ENCODE measurements around the gene ARHGAP33.
A peak's percentile ranks its signal among the peaks of the same experiment; 100 is the strongest.
"Not testable (repeated sequence)": the region's sequence is repeated elsewhere in the genome, so short reads cannot be mapped to it uniquely, and the experiment has no call there.

Gene ARHGAP33

DNA sequence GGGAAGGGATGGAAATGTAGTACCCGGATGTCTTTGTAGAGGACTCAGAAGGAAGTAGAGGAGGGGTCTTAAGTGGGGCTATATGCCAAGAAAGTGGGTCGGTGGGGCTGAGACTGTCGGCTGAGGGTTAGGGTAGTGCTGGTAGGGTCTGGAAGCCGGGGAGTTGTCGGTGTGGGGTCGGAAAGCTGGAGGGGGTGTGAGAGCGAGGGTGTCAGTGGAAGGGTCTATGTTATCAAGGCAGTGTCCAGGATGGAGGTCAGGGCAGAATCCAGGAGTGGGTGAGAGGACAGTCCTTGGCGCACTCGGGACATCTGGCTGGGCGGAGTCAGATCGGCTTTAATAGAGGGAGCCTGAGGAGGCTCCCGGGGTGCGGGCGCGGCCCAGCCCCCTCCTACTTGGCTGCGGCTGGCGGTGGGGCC is 20.2 kb upstream of the ARHGAP33 start:
- DNase-seq (ENCODE audit: low read depth): no peak

GRCh38 chr19:35755550-35756376 is 19.6 kb upstream of the ARHGAP33 start:
- DNase-seq (ENCODE audit: low read depth): peak; percentile 93

DNA sequence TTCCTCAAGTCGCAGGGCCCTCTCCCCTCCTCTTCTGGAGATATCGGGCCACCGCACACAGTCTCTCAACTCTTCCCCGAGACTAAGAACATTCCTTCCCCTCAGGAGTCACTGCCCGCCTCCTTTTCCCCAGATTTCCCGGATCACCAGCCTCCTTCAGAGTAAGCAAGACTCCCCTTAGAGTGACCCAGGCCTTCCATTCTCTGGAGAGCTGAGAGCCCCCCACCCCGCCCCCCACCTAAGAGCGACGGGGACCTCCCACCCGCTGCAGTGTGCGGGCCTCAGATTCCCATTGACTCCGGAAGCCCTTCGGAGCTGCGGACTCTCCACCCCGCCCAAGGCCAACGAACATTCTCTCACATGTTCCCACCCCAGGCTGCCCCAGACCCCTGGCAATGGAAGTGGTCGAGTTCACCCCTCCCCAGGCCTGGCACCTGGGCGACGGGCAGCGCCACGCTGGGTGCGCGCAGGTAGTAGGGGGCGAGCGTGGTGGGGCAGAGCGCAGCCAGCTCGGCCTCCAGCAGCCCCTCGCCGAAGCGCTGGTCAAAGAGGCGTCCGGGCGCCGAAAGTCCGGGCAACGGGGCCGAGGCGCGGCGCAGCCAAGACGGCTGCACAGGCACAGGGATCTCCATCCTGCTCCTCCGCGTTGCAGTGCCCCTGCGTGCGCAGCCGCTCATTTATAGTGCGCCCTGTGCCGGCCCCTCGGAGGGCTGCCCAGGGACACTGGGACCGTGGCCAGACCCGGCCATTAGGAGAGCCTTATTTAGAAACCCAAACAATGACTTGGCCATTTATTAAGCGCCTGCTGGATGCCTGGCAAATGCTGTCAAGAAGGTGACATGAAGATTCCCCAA is 18.8 kb upstream of the ARHGAP33 start, which contains the start of gene HSPB6:
Gene HSPB6, minus strand, starts transcription at position 653 of the 854 bp plus-strand sequence. Its CDS starts 21 bp downstream, at position 632.
- peak; percentile 79 for DNase-seq (ENCODE audit: low read depth)

- DNase-seq (ENCODE audit: low read depth): peak; percentile 92
Measured at GRCh38 chr19:35757231-35757748, 18.1 kb upstream of the ARHGAP33 start.

- peak; percentile 100 for DNase-seq (ENCODE audit: low read depth)
Measured at GRCh38 chr19:35757749-35758608, 17.4 kb upstream of the ARHGAP33 start, which contains the start of gene PROSER3. TSS of gene PROSER3 (plus strand) at chr19:35758176. CDS start at chr19:35758216, 40 bp downstream.

- no peak for DNase-seq (ENCODE audit: low read depth)
Measured at GRCh38 chr19:35759697-35760096, 15.7 kb upstream of the ARHGAP33 start.

GRCh38 chr19:35760711-35761349 is 14.5 kb upstream of the ARHGAP33 start:
- peak; percentile 12 for DNase-seq (ENCODE audit: low read depth)

DNA sequence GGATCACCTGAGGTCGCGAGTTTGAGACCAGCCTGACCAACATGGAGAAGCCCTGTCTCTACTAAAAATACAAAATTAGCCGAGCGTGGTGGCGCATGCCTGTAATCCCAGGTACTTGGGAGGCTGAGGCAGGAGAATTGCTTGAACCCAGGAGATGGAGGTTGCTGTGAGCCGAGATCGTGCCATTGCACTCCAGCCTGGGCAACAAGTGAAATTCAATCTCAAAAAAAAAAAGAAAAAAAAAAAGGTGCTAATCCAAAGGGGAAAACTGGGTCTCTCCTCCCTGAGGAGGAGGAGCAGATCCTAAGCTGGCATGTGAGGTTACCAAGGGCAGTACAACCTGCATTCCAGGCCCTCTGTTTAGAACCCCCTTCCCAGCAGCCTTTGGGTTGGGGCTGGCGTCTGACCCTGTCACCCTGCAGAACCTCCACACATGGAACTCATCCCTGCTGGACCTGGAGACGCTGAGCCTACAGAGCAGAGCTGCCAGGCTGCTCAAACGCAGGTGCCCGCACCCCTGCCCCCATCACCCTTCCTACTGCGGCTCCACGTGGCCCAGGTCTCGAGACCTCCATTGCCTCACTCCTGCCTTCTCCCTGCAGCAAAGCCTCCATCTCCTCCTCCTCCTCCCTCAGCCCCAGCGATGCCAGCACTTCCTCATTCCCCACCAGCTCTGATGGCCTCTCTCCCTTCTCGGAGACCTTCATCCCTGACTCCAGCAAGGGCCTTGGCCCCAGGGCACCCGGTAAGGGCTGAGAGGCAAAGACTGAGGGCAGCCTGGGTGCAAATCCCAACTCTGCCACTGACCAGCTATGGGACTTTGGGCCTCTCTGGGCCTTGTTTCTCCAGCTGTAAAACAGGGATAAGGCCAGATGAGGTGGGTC is 10.7 kb upstream of the ARHGAP33 start:
- DNase-seq (ENCODE audit: low read depth): no peak

- DNase-seq (ENCODE audit: low read depth): no peak
Measured at GRCh38 chr19:35766571-35767104, 8.7 kb upstream of the ARHGAP33 start.

- no peak for DNase-seq (ENCODE audit: low read depth)
Measured at GRCh38 chr19:35767288-35768081, 7.9 kb upstream of the ARHGAP33 start.

DNA sequence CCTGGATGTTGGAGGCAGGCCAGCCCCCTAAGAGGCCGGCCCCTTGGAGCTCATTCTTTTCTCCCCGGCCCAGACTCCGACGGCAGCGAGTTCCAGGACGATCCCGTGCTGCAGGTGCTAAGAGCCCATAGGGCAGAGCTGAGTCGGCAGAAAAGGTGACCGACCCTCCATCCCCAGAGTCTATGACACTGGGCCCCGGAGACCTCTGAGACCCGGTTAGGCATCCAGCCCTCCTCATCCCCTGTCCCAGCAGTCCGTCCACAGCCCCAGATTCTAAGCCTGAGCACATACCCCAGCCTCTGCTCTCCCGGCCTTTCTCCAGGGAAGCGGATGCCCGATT is 7.3 kb upstream of the ARHGAP33 start:
- DNase-seq (ENCODE audit: low read depth): no peak

- DNase-seq (ENCODE audit: low read depth): not testable (repeated sequence)
Measured at GRCh38 chr19:35772362-35772761, 3.0 kb upstream of the ARHGAP33 start.

- no peak for DNase-seq (ENCODE audit: low read depth)
Measured at GRCh38 chr19:35773020-35773806, 2.2 kb upstream of the ARHGAP33 start.

GRCh38 chr19:35774274-35775045 is 904 bp upstream of the ARHGAP33 start:
- DNase-seq (ENCODE audit: low read depth): no peak

GRCh38 chr19:35775046-35775297 is 392 bp upstream of the ARHGAP33 start:
- DNase-seq (ENCODE audit: low read depth): no peak

DNA sequence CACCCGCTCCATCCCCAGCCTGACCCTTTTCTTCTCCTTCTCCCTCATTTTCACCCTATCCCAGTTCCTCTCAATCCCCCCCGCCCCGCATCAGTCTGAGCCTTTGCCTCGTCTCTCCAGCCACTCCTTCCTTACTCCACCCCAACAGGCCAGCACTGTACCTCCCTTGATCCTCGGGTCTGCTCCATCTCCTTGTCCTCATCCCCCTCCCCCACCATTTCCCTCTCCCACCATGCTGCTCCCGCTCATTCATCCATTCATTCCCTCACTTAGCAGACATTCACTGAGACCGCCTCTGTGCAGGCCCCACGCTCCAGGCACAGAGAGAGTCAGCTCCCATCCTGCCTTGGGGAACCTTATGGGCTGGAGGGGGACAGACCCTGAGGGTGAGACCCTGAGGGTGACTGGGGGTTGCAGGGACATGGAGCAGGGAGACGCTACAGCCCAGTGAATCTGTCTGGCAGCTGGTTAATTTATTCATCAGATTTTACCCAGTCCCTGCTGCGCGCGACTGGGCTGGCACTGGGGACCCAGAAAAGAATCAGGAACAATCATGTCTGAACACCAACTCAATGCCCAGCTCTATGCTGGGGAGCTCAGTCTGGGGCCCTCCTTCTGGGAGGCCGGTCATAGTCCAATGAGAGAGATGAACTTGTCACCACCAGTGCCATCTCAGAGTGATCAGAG is 881 bp downstream of the ARHGAP33 start:
- DNase-seq (ENCODE audit: low read depth): no peak

Data from fibroblast of gingiva (primary cell).